Activated T-cell treated with anti-CD3 and anti-CD28 coated beads for 48 hours (primary cell): ENCODE results near the gene MITF.

Source experiments
- DNase-seq: peaks from one replicate; pipeline ENCODE4 v3.0.0-alpha.2; 2020; ENCODE audit warnings: low read depth

MITF gene

DNA sequence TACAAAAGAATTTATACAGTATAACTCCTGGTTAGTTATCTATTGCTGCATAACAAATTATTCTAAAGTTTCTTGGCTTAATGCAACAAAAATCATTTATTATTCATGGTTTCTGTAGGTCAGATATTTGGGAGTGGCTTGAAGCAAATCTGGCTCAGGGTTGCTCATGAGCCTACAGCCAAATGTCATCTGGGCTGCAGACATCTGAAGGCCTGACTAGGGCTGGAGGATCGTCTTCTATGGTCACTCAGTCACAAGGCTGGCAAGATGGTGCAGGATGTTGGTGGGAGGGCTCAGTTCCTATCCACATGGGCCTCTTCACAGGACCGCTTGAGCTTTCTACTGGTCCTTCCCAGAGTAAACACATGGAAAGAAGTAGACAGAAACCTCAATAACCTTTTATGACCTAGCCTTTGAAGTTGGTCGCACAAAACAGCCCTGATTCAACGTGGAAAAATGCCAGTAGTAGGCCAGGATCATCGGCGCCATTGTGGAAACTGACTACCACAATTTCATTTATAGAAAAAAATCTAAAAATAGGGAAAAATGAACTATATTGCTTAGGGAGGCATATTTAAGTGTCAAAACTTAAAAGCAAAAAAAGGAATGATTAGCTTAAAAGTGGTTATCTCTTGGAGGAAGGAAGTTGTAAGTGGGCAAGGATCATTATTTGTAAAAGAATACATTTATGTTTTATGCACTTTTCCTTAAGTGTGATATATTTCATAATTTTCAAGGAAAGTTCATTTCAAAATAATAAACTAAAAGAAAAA lies 9.9 kb upstream of the MITF start:
- no peak for DNase-seq

GRCh38 chr3:69731080-69731479 lies 8.2 kb upstream of the MITF start:
- no peak for DNase-seq

DNA sequence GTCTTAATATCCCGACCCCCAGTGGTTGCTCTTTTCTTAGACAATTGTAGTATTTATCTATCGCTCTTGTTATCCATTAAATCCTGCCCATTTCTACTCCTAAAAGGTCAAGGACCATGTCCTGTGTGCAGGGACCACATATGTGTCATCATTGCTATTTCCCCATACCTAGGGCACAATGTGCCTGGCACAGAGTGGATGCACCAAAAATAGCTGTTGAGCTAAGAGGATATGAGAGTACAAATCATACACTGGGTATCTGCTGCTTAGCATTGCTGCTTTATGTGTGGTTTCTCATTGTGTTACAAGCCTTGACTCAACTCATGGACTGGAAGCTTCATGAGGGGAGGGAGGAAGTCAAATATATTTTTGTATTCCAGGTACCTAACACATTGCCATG lies 3.4 kb upstream of the MITF start:
- no peak for DNase-seq

- DNase-seq: no peak
Measured at GRCh38 chr3:69737392-69737791, 1.9 kb upstream of the MITF start.

GRCh38 chr3:69738315-69738714 lies 949 bp upstream of the MITF start:
- no peak for DNase-seq

DNA sequence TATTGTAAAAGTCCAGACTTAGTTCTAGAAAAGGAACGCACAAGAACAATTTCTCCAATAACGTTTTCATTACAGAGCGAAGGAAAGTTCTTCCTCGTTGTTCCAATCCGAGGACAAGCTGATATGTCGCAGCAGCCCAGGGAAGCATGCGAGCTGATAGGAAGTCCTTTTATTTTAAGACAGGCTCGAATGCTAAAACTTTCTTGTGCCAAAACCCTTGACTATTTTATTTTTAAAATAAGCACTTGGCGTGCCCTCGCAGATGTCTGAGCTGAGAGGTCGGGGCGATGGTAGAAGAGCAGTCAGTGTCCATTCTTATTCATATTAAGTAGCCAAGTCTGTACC lies 433 bp upstream of the MITF start:
- no peak for DNase-seq

DNA sequence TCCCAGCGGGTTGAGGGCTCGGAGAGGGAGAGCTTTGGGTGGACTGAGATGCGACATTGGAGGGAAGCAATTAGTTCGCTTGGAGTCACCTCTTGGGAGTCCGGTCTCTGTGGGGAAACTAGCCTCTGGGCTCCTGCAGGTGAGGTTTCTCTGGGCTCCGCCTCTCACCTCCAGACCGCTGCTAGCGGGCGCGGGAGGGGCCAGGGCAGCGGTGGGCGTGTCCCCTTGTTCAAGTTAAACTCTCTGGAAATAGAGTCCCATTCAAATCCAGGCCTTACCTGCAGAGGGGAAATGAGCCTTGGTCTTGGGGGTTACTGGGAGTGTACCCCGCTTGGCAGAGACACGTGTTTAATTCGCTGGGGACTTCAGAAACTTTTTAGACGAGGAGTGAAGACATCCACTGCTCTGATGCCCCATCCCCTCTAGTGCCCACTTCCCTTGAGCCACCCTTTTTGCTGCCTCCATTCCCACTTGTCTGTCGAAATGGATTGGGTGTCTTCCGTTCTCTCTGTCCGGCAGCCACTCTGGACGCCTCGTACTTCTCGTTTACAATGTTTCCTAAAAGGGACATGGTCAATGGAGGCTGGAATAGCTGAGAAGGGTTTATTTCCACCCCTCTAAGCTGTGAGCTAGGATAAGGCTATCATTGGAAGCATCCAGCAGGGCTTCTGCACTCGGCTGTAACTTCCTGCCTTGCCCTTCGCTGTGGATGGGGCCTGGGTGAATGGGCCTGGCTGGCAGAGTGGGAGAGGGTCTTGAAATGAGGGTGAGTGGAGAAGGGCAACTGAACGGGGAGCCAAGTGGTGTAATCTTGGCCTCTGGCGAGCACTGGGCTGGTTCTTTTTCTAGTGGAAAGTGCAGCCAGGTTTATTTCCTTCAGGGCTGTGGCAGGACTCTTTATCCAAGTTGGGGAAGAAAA lies 1.1 kb downstream of the MITF start:
- DNase-seq: no peak

- DNase-seq: no peak
Measured at GRCh38 chr3:69741032-69741767, 1.9 kb downstream of the MITF start.

GRCh38 chr3:69742391-69742790 lies 3.1 kb downstream of the MITF start:
- no peak for DNase-seq

DNA sequence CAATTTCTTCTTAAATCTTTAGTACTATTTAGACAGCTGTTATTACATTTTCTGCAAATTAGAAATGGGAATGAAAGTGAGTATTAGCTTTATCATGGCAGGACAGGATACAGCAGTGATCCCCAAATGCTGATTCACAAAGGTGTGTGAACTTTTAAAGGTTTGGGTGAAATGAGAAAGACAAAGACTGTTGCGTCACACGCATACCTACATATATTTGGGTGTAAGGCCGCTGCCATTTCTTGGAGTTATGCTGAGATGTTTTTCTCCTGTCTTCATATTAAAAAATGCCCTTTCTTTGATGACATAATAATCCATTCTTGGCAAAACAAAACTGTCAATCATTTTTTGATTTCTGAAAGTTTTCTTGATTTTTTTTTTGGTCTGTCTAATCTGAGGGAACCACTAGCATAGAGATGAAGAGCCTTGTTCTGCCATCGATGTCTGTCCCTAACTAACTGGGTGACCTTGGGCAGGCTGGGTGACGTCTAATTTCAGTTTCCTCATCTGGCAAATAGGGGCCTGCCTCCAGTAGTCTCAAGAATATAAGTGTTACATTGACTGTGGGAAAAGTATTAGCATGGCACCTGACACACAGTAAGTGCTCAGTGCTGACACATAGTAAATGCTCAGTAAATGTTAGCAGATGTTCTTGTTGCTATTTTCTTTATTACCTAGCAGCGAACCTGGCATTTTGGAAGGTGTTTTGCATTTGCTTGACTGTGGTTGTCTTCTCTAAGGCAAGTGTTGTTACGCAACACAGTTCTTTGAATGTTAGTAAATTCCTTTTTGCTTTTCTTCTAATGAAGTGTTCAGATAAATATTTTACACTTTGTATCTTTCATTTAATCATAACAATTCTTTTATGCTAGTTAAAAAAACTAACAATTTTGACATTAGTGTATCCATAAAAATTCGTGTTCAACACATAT lies 5.0 kb downstream of the MITF start:
- DNase-seq: no peak

DNA sequence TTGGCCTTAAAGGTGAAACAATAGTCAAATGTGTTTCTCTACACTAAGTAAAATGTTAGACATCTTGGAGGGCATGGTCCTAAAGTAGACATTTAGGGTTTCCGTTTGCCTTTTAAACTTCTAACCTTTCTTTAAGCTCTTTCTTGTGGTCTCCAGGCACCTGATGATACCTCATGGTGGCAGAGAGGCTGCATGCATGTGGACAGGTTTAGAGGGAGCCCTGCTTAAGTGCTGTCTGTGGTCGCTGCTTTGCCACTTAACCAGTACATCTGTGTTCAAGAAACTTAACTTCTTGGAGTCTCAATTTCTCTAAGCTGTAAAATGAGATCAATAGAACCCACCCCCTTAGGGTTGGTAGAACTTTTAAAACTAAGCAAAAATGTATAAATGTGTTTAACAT lies 6.2 kb downstream of the MITF start:
- no peak for DNase-seq

DNA sequence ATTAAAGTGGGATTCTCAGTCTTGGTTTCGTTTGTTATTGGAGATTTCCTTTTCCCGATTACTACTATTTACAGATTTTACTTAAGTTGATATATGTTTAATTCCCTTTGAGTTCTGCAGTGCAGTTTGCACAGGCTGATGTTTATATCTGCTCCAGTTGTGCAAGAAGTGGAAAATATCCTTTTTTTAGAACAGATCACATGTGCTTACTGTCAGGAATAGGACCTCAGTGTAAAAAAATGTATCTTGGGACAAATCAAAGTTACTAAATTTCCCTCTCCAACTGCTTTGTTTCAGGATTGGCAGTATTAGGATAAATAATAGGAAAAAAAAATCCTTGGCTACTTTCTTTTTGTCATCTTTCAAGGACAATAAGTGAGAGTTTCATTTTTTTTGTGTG lies 6.9 kb downstream of the MITF start:
- DNase-seq: no peak

- no peak for DNase-seq
Measured at GRCh38 chr3:69747511-69748258, 8.4 kb downstream of the MITF start.

GRCh38 chr3:69748503-69748902 lies 9.2 kb downstream of the MITF start:
- DNase-seq: no peak

- DNase-seq: no peak
Measured at GRCh38 chr3:69749461-69749860, 10.2 kb downstream of the MITF start.

- DNase-seq: no peak
Measured at GRCh38 chr3:69750549-69750948, 11.3 kb downstream of the MITF start.

GRCh38 chr3:69751074-69751476 lies 11.8 kb downstream of the MITF start:
- DNase-seq: no peak

DNA sequence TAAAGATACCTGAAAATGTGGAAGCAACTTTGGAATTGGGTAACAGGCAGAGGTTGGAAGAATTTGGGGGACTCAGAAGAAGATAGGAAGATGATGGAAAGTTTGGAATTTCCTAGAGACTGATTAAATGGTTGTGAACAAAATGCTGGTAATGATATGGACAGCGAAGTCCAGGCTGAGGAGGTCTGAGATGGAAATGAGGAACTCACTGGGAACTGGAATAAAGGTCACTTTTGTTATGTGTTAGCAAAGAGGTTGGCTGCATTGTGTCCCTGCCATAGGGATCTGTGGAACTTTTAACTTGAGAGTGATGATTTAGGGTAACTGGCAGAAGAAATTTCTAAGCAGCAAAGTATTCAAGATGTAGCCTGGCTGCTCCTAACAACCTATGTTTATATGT lies 13.0 kb downstream of the MITF start:
- no peak for DNase-seq

GRCh38 chr3:69753179-69753775 lies 14.0 kb downstream of the MITF start:
- DNase-seq: no peak

DNA sequence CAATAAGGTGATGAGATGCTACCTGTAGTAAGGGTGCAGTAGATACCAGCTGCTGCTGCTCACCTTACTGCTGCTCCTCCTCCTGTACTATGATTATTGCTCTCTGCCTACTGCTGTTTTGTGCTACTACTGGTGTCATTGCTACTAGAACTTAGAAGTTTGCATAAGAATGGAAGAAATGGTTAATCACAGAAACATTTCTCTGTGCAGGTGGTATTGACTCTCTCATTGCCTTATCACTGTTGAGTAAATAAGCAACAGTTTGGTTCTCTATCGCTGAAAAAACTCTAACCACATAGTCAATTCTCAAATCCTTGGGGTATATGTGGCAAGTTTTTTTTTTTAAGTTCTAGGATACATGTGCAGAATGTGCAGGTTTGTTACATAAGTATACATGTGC lies 16.5 kb downstream of the MITF start:
- DNase-seq: no peak
